Eye (tissue), 1 donor: Measurements from ENCODE around the gene MNX1.

ENCODE experiments used
- DNase-seq: peaks from one replicate; pipeline ENCODE4 v3.0.0-alpha.2; 2015

The MNX1 gene

GRCh38 chr7:156966387-156966786 is 44.1 kb downstream of the MNX1 start:
- DNase-seq = no peak

- DNase-seq = no peak
Measured at GRCh38 chr7:156964971-156965370, 45.5 kb downstream of the MNX1 start.

DNA sequence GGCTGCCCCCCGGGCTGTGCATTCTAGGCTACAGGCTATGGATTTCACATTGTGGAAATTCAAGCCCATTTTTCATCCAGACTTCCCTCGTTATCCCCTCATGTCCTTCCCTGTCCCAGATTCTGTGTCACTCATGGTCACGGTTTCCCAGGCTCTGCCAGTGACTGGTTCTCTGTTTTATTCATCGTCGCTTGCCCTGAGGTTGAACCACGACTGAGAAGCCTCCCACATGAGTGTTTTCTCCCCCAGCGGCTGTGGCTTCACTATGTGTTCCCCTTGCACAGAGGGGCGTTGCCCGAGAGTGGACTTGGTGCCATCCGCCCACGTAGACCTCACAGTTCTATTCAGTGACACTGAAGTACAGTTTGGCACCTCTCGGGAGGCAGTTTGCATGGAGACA is 47.0 kb downstream of the MNX1 start:
- no peak for DNase-seq

DNA sequence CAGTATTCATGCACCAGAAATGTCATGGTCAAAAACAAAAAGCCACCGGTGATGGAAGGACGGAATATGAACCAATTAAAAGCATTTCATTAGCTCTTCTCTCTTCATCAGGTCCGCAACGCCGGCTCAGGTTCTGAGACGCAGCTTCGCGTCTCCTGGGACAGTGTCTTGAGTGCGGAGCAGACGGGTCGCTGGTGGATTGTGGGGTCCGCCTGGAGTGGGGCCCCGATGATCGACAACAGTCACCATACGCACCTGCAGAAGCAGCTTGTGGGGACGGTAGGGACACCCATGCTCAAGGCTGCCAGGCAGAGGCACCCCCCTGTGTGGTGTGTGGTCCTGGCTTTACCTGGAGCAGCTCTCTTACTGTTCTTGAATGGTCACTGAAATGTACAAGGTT is 47.6 kb downstream of the MNX1 start:
- DNase-seq = no peak

GRCh38 chr7:156962145-156962544 is 48.3 kb downstream of the MNX1 start:
- DNase-seq = no peak

DNA sequence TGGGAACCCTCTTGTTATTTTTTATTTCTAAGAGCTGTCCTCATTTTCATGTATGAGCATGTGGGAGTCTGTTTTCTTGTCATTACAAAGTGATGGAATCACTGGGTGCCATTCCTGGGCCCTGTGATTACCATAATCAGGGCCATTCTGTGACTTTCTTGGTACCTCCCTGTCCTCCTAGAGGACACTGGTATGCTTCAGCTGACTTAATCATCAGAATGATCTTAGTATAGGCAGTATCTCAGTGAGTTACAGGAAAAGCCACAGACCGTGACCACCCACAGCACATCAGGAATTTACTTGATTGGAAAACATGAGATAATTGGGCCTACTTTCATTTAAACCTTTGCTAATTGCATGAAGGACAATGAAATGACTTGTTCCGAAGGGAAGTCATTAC is 53.7 kb downstream of the MNX1 start:
- no peak for DNase-seq

- no peak for DNase-seq
Measured at GRCh38 chr7:156954941-156955340, 55.5 kb downstream of the MNX1 start.
